ENCODE measurements around the gene BICDL2.

DNA sequence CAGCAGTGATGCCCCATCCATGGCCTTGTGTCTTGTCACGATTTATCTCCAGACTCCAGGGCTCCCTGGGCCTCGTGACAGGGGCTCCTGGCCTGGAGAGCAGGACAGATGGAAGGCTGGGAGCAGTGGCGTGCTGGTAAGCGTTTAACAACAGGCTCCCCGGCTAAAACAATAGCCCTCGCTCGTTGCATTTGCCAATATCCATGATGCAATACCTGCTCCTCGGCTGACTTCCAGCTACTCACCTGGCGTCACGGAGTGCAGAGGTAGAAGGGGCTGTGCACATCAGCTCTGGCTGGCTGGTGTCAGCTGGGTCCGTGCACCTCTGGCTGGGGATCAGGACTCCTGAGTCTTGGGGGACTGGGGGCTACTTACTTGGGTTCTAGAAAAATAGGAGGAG is 1.5 kb upstream of the BICDL2 start:
- TF ChIP-seq, protein P1, sequence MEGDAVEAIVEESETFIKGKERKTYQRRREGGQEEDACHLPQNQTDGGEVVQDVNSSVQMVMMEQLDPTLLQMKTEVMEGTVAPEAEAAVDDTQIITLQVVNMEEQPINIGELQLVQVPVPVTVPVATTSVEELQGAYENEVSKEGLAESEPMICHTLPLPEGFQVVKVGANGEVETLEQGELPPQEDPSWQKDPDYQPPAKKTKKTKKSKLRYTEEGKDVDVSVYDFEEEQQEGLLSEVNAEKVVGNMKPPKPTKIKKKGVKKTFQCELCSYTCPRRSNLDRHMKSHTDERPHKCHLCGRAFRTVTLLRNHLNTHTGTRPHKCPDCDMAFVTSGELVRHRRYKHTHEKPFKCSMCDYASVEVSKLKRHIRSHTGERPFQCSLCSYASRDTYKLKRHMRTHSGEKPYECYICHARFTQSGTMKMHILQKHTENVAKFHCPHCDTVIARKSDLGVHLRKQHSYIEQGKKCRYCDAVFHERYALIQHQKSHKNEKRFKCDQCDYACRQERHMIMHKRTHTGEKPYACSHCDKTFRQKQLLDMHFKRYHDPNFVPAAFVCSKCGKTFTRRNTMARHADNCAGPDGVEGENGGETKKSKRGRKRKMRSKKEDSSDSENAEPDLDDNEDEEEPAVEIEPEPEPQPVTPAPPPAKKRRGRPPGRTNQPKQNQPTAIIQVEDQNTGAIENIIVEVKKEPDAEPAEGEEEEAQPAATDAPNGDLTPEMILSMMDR (IDR thresholded peaks at IDR 0.05): no peak
- TF ChIP-seq POLR2A (IDR thresholded peaks at IDR 0.05): no peak

Measured in testis (tissue), 2 donors.